Measurements from ENCODE around the gene CTRB1.

GRCh38 chr16:75262104-75262799, 43.5 kb downstream of the CTRB1 start:
- TF ChIP-seq CTCF (IDR thresholded peaks at IDR 0.05) (no peak), POLR2A (IDR thresholded peaks at IDR 0.05) (no peak)

Measured in thyroid gland (tissue), 4 donors.